ENCODE results near the gene LEMD2.

DNA sequence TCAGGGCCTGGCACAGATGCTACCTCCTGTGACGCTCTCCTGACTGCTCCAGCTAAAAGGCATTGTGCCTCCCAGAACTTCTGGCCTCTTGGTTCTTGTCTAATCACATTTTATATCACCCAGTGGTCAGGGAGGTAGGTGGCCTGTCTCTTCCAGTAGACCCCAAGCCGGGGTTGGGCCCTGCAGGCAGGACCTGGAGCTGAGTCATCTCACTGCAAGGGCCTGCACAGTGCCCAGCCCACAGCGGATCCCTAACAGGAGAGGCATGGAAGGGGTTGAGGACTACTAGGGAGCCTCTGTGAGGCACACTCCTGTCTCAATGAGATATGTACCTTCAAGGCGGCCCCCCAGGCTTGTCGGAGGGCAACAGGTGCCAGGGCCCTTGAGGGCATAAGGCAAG, 6.4 kb downstream of the LEMD2 start:
- TF ChIP-seq, protein P1, sequence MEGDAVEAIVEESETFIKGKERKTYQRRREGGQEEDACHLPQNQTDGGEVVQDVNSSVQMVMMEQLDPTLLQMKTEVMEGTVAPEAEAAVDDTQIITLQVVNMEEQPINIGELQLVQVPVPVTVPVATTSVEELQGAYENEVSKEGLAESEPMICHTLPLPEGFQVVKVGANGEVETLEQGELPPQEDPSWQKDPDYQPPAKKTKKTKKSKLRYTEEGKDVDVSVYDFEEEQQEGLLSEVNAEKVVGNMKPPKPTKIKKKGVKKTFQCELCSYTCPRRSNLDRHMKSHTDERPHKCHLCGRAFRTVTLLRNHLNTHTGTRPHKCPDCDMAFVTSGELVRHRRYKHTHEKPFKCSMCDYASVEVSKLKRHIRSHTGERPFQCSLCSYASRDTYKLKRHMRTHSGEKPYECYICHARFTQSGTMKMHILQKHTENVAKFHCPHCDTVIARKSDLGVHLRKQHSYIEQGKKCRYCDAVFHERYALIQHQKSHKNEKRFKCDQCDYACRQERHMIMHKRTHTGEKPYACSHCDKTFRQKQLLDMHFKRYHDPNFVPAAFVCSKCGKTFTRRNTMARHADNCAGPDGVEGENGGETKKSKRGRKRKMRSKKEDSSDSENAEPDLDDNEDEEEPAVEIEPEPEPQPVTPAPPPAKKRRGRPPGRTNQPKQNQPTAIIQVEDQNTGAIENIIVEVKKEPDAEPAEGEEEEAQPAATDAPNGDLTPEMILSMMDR (conservative IDR thresholded peaks at IDR 0.05; ENCODE audit: low read depth, low read length) = no peak
- no peak for TF ChIP-seq EZH2 (IDR thresholded peaks at IDR 0.05; ENCODE audit: borderline replicate concordance, low read depth, low read length, poor library complexity, severe bottlenecking)
